Kidney (tissue), 14 donors: Measurements from ENCODE around the gene DCLRE1C. TPM values are rescaled to one million over a fixed set of nuclear protein-coding genes. Genes with fewer than 3 reads are reported as not detected.
"Not testable (repeated sequence)": the region's sequence is repeated elsewhere in the genome, so short reads cannot be mapped to it uniquely, and the experiment has no call there.

Source experiments
- DNase-seq, 5 donors: peaks; one replicate each; pipeline ENCODE4 v3.0.0-alpha.2; 2013 to 2020
- FAIRE-seq: peaks from 2 replicates; lab custom pipeline; 2012; peaks lifted over from hg19 to GRCh38; lab: Jason Lieb, UNC
- H3K27ac ChIP-seq, 2 donors: one replicate each; pipeline ENCODE4 v1.7.0; 2013; ENCODE audit warnings: low read depth in 2 of 2, low read length in 2 of 2, inconsistent platforms in 1 of 2
- H3K27me3 ChIP-seq: one replicate; pipeline ENCODE4 v1.7.1; 2013; ENCODE audit warnings: low read length, inconsistent platforms; ENCODE audit not compliant: control insufficient read depth, insufficient read depth
- H3K36me3 ChIP-seq, 3 donors: one replicate each; pipeline versions ENCODE4 v1.7.0 to v1.7.1; 2013; ENCODE audit warnings: low read length in 3 of 3, control low read depth in 1 of 3, inconsistent platforms in 1 of 3; ENCODE audit not compliant: insufficient read depth in 3 of 3, control insufficient read depth in 2 of 3
- H3K4me1 ChIP-seq, 3 donors: one replicate each; pipeline versions ENCODE4 v1.7.0 to v1.7.1; 2013; ENCODE audit warnings: low read length in 3 of 3, inconsistent platforms in 1 of 3, low read depth in 1 of 3; ENCODE audit not compliant: control insufficient read depth in 2 of 3, insufficient read depth in 2 of 3
- H3K4me3 ChIP-seq, 3 donors: one replicate each; pipeline versions ENCODE4 v1.7.0 to v1.8.1; 2013; ENCODE audit warnings: low read length in 3 of 3, control low read depth in 1 of 3, inconsistent platforms in 1 of 3
- H3K9ac ChIP-seq, 3 donors: one replicate each; pipeline versions ENCODE4 v1.7.0 to v1.7.1; 2013; ENCODE audit warnings: low read length in 3 of 3, control low read depth in 1 of 3, inconsistent platforms in 1 of 3
- H3K9me3 ChIP-seq, 3 donors: one replicate each; pipeline versions ENCODE4 v1.7.0 to v1.7.1; 2013; ENCODE audit warnings: low read length in 3 of 3, control low read depth in 1 of 3, inconsistent platforms in 1 of 3; ENCODE audit not compliant: control insufficient read depth in 2 of 3, insufficient read depth in 1 of 3
- CTCF ChIP-seq: IDR thresholded peaks from 3 replicates; pipeline ENCODE4 v1.5.1; 2012; ENCODE audit warnings: mild to moderate bottlenecking, moderate library complexity, borderline replicate concordance; ENCODE audit not compliant: insufficient read depth; ENCODE audit errors: extremely low read depth
- intact Hi-C: fragments of 100-400 bp; cut with DNase I; formaldehyde crosslinking; loops from one replicate; pipeline ENCODE4 v1.11.1; 2022
- polyA plus RNA-seq: library from polyadenylated mRNA; stranded (reverse); fragments of 350-450 nt; fragmentation: Illumina TruSeq; extraction: RNeasy Lipid Tissue Mini Kit (QIAGEN cat#74804); gene quantifications from one replicate; pipeline ENCODE4 v1.2.3, GENCODE V29; 2014; ENCODE audit warnings: low read depth, low replicate concordance; ENCODE audit not compliant: insufficient read depth
- total RNA-seq: library from RNA; stranded (reverse); fragmentation: NEBNext Ultra II Directional; extraction: Animal tissue kit (Norgen Biotek cat#: 25700); gene quantifications from one replicate; pipeline ENCODE4 v1.2.1, GENCODE V29; 2021
- donor health status: control.
- donor health status: control.
- donor health status: control.
- donor health status: control.
- donor health status: control.
- donor health status: DM: yes; HTN: yes; CAD: no.
- donor health status: Normal renal cell carcinoma (clear cell type).

DCLRE1C gene
- total and polyA plus RNA-seq, 2 donors from 2014 or later, result 2.0 to 17.0 TPM

- TF ChIP-seq CTCF, result no peak
- FAIRE-seq (no peak), DNase-seq (no peak)
- H3K9ac ChIP-seq, result no peak overlapping the region
- H3K4me3 ChIP-seq, result no peak overlapping the region
- H3K27ac ChIP-seq, result no peak overlapping the region
- H3K36me3 ChIP-seq, result no peaks in the 10 kb centered on the region
- H3K4me1 ChIP-seq, result peaks cover 0 to 5% (median 3%) of the 10 kb centered on the region in 3 donors
- no peaks in the 10 kb centered on the region for H3K9me3 ChIP-seq
- no peaks in the 10 kb centered on the region for H3K27me3 ChIP-seq
- intact Hi-C loops, result no loop called here
Observed at GRCh38 chr10:14876764-14877163, 77.1 kb downstream of the DCLRE1C start.

GRCh38 chr10:14875941-14876340 lies 78.0 kb downstream of the DCLRE1C start:
- no peak overlapping the region for H3K27ac ChIP-seq
- H3K36me3 ChIP-seq, result peaks cover 0 to 3% (median 0%) of the 10 kb centered on the region in 3 donors
- no peaks in the 10 kb centered on the region for H3K9me3 ChIP-seq
- intact Hi-C loops, result no loop called here
- no peaks in the 10 kb centered on the region for H3K27me3 ChIP-seq
- FAIRE-seq (no peak), DNase-seq (no peak)
- TF ChIP-seq CTCF, result no peak
- H3K4me1 ChIP-seq, result peaks cover 0 to 5% (median 3%) of the 10 kb centered on the region in 3 donors
- no peak overlapping the region for H3K9ac ChIP-seq
- no peak overlapping the region for H3K4me3 ChIP-seq

DNA sequence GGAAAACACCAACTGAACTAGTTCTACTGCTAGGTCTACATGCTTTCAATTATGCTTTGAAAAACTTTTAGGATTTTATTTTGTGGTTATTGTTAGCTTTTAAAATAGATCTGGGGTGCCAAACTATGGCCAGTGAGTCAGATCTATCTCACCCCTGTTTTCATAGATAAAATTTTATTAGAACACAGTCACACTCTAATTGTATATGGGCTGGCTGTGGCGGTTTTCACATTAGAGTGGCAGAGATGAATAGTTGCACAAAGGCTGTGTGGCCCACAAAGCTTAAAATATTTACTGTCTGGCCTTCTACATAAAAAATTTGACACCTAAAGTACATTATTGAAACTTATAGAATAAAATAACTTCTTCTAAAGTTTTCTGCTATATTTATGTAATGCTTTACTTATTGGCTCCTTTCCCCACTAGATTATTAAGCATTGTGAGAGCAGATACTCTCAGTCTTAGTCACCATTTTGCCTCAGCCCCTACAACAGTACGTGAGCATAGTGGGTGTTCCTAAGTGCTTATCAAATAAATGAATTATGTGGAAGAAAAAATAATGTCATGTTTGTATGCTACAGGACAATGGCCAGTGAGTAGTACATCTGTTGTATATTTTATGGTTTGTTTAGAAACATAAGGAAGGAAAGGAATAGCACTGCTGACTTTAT lies 80.7 kb downstream of the DCLRE1C start:
- Histone ChIP-seq H3K9ac (no peak overlapping the region), H3K9me3 (no peaks in the 10 kb centered on the region), H3K27ac (no peak overlapping the region), H3K27me3 (no peaks in the 10 kb centered on the region), H3K36me3 (peaks cover 0 to 13% (median 2%) of the 10 kb centered on the region in 3 donors), H3K4me3 (no peak overlapping the region), H3K4me1 (peaks cover 0 to 2% (median 0%) of the 10 kb centered on the region in 3 donors)
- DNase-seq (no peak), FAIRE-seq (no peak)
- intact Hi-C loops, result no loop called here
- no peak for TF ChIP-seq CTCF

- intact Hi-C loops, H3K27ac ChIP-seq, H3K4me1 ChIP-seq, H3K9me3 ChIP-seq, FAIRE-seq, H3K4me3 ChIP-seq, H3K9ac ChIP-seq, H3K27me3 ChIP-seq, DNase-seq: not testable (repeated sequence)
- peaks cover 2 to 10% (median 10%) of the 10 kb centered on the region in 3 donors for H3K36me3 ChIP-seq
Observed at GRCh38 chr10:14864871-14865270, 89.0 kb downstream of the DCLRE1C start.

GRCh38 chr10:14864466-14864865 lies 89.4 kb downstream of the DCLRE1C start:
- intact Hi-C loops, FAIRE-seq, H3K9me3 ChIP-seq, DNase-seq, H3K9ac ChIP-seq, H3K36me3 ChIP-seq, H3K27ac ChIP-seq, H3K4me3 ChIP-seq, H3K27me3 ChIP-seq, H3K4me1 ChIP-seq: not testable (repeated sequence)
